ENCODE measurements around the gene CILP. TPM values are rescaled to one million over a fixed set of nuclear protein-coding genes. Genes with fewer than 3 reads are reported as not detected.

CILP gene
- 0.04 TPM in 1 of 2 replicates, not detected in the other for total RNA-seq (2021)
- long read RNA-seq, result 0 reads

GRCh38 chr15:65210770-65211481, at the start of gene CILP:
TSS of gene CILP (minus strand) at chr15:65211473. CDS start at chr15:65209755, 1,718 bp downstream.
- H4K20me1 ChIP-seq (ENCODE audit: control insufficient read depth, insufficient read depth, insufficient read length), result no peaks in the 10 kb centered on the region
- H3K23me2 ChIP-seq (ENCODE audit: insufficient read length, low read depth, low read length, poor library complexity, severe bottlenecking), result no peaks in the 10 kb centered on the region
- no peaks in the 10 kb centered on the region for H3K27me3 ChIP-seq (ENCODE audit: insufficient read depth, low read length)
- H3K79me2 ChIP-seq (ENCODE audit: insufficient read depth, low read length), result no peaks in the 10 kb centered on the region
- no peak within 1 kb of the TSS; the same call in 1 of the 2 replicates for H3K14ac ChIP-seq (ENCODE audit: insufficient read depth, low read length)
- no peak within 1 kb of the TSS for H2AFZ ChIP-seq (ENCODE audit: low read length)
- no peak within 1 kb of the TSS for H3T11ph ChIP-seq (ENCODE audit: low read length)
- Mint-ChIP-seq H3K4me3 (no peak within 1 kb of the TSS), H3K27ac (peak within 1 kb of the TSS in 2 of 3 experiments; percentile 24 to 28; a peak in 2 of 7 replicates), H3K36me3 (ENCODE audit: insufficient read depth in 1 of 3, low read depth in 3 of 3) (no peaks in the 10 kb centered on the region; a peak in 1 of 7 replicates), H3K9me3 (no peaks in the 10 kb centered on the region), H3K27me3 (ENCODE audit: low read depth) (peaks cover 3% of the 10 kb centered on the region), H3K4me1 (peaks cover 12 to 25% of the 10 kb centered on the region in 2 experiments)
- no peak within 1 kb of the TSS for H3K23ac ChIP-seq (ENCODE audit: insufficient read length, low read depth, low read length)
- no peak within 1 kb of the TSS for H2AK5ac ChIP-seq (ENCODE audit: insufficient read length, low read length)
- no peaks in the 10 kb centered on the region for H3K4me1 ChIP-seq (ENCODE audit: insufficient read depth, low read length)
- no peak within 1 kb of the TSS for H2BK12ac ChIP-seq (ENCODE audit: insufficient read length, low read depth, low read length)
- no peak within 1 kb of the TSS for H2BK120ac ChIP-seq (ENCODE audit: low read depth, low read length, poor library complexity, severe bottlenecking)
- no peak for DNase-seq
- no peak within 1 kb of the TSS for H4K91ac ChIP-seq (ENCODE audit: insufficient read length, low read depth, low read length)
- H3K9me3 ChIP-seq (ENCODE audit: control insufficient read depth, low read depth, low read length), result no peaks in the 10 kb centered on the region
- no peak within 1 kb of the TSS for H4K5ac ChIP-seq (ENCODE audit: insufficient read length, low read depth, low read length)
- no peak within 1 kb of the TSS for H2BK15ac ChIP-seq (ENCODE audit: low read depth, low read length)
- no peak within 1 kb of the TSS for H3K27ac ChIP-seq (ENCODE audit: insufficient read length, low read depth, low read length)
- no peak within 1 kb of the TSS for H3K18ac ChIP-seq (ENCODE audit: insufficient read length, low read depth, low read length)
- H2BK5ac ChIP-seq (ENCODE audit: insufficient read length, low read length), result no peak within 1 kb of the TSS
- H3K9ac ChIP-seq (ENCODE audit: extremely low read depth, insufficient read length, low read length), result no peak within 1 kb of the TSS
- H3K4me2 ChIP-seq (ENCODE audit: insufficient read depth, insufficient read length, low read length), result no peak within 1 kb of the TSS
- no peak for TF ChIP-seq CTCF (conservative IDR thresholded peaks at IDR 0.05)
- H3K79me1 ChIP-seq (ENCODE audit: insufficient read depth, low read depth, low read length, poor library complexity, severe bottlenecking), result no peaks in the 10 kb centered on the region
- no peak within 1 kb of the TSS for H3K56ac ChIP-seq (ENCODE audit: insufficient read length, low read depth, low read length)
- no peak within 1 kb of the TSS for H4K8ac ChIP-seq (replicated peaks; ENCODE audit: insufficient read length, low read depth, low read length)
- no CpG with 5 or more reads among the region's 8 CpGs for WGBS (ENCODE audit: extremely low coverage, insufficient read length, low lambda C conversion rate)
- no peak within 1 kb of the TSS for H2BK20ac ChIP-seq (ENCODE audit: low read depth, low read length, poor library complexity, severe bottlenecking)
- H3K4ac ChIP-seq (ENCODE audit: low read depth, low read length), result no peak within 1 kb of the TSS

Data from H9 (cell line).